ENCODE results near the gene TVP23A.

TVP23A gene

GRCh38 chr16:10828851-10829366, 10.3 kb upstream of the TVP23A start:
- TF ChIP-seq SPI1 (IDR thresholded peaks at IDR 0.05; ENCODE audit: low read depth, low read length), result peak; percentile 67
- no peak for TF ChIP-seq TAF1 (IDR thresholded peaks at IDR 0.05; ENCODE audit: low read depth, low read length)
- FAIRE-seq (no peak), DNase-seq (ENCODE audit: insufficient read length, low spot score) (no peak)

- no peak for DNase-seq (ENCODE audit: insufficient read length, low spot score)
Measured at GRCh38 chr16:10827691-10828341, 9.2 kb upstream of the TVP23A start.

DNA sequence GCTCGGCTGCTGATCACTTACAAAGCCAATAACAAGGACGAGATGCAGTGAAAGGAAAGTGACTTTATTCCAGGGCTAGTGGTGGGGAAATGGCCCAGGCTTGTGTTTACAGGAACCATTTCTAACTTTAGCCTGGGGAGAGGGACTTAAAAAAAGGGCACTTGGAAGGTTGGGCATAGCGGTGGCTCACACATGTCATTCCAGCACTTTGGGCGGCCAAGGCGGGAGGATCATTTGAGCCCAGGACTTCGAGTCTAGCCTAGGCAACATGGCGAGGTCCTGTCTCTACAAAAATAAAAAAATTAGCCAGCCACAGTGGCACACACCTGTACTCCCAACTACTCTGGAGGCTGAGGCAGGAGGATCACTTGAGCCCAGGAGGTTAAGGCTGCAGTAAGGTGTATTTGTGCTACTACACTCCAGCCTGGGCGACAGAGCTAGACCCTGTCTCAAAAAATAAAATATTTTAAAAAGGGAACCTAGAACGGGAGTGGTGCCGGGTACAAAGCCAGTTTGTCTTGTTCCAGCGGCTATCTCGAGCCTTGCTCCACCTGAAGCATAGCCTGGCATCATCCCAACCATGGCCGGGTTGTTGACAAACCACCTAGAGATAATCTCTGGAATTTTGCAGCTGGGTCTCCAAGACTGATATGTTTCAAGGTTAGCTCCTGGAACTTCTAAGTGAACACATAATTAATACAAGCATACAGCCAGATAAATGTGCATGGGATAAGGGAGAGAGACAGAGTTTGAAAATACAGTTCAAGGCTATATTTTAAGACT, 5.7 kb upstream of the TVP23A start:
- DNase-seq (ENCODE audit: insufficient read length, low spot score), result no peak
- TF ChIP-seq PAX5 (IDR thresholded peaks at IDR 0.05; ENCODE audit: insufficient read depth, low read length, severe bottlenecking) (no peak), POU2F2 (IDR thresholded peaks at IDR 0.05; ENCODE audit: low read depth, low read length) (no peak), POLR2AphosphoS5 (IDR thresholded peaks at IDR 0.05; ENCODE audit: low read depth, low read length) (no peak), POLR2A (IDR thresholded peaks at IDR 0.05; ENCODE audit: low read depth, low read length) (no peak), SPI1 (IDR thresholded peaks at IDR 0.05; ENCODE audit: low read depth, low read length) (no peak), TAF1 (IDR thresholded peaks at IDR 0.05; ENCODE audit: low read depth, low read length) (no peak)
- no peak for FAIRE-seq

More at GRCh38 chr16:10827691-10828341, 9.2 kb upstream of the TVP23A start:
- no peak for FAIRE-seq
- no peak for TF ChIP-seq POU2F2 (IDR thresholded peaks at IDR 0.05; ENCODE audit: low read depth, low read length)
- TF ChIP-seq TAF1 (IDR thresholded peaks at IDR 0.05; ENCODE audit: low read depth, low read length), result no peak
- no peak for TF ChIP-seq SPI1 (IDR thresholded peaks at IDR 0.05; ENCODE audit: low read depth, low read length)
- TF ChIP-seq PAX5 (IDR thresholded peaks at IDR 0.05; ENCODE audit: insufficient read depth, low read length, severe bottlenecking), result no peak
- TF ChIP-seq POLR2AphosphoS5 (IDR thresholded peaks at IDR 0.05; ENCODE audit: low read depth, low read length), result no peak
- TF ChIP-seq POLR2A (IDR thresholded peaks at IDR 0.05; ENCODE audit: low read depth, low read length), result no peak

DNA sequence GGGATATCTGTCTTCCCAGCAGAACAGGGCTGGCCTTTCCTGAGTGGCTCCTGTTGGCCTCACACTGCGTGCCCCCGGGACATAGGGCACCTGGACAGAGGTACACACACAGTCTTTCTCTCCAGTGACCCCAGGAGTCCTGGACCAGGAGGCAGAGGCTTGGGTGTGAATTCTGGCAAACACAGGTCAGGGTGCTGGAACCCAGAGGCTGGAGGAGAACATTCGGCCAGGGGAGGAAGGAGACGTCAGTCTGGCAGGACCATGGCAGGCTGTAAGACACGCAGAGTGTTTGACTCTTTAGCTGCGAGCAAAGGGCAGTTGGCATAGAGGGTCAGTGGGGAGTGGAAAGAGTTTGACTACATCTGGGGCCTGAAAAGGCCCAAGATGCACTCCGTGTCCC, 4.1 kb upstream of the TVP23A start:
- DNase-seq (ENCODE audit: insufficient read length, low spot score), result no peak
- no peak for FAIRE-seq
- TF ChIP-seq TAF1 (IDR thresholded peaks at IDR 0.05; ENCODE audit: low read depth, low read length), result no peak
- no peak for TF ChIP-seq POLR2AphosphoS5 (IDR thresholded peaks at IDR 0.05; ENCODE audit: low read depth, low read length)
- no peak for TF ChIP-seq POU2F2 (IDR thresholded peaks at IDR 0.05; ENCODE audit: low read depth, low read length)
- TF ChIP-seq POLR2A (IDR thresholded peaks at IDR 0.05; ENCODE audit: low read depth, low read length), result no peak
- no peak for TF ChIP-seq PAX5 (IDR thresholded peaks at IDR 0.05; ENCODE audit: insufficient read depth, low read length, severe bottlenecking)
- TF ChIP-seq SPI1 (IDR thresholded peaks at IDR 0.05; ENCODE audit: low read depth, low read length), result no peak

GRCh38 chr16:10820546-10820945, 2.0 kb upstream of the TVP23A start:
- TF ChIP-seq POU2F2 (IDR thresholded peaks at IDR 0.05; ENCODE audit: low read depth, low read length), result no peak
- no peak for TF ChIP-seq SPI1 (IDR thresholded peaks at IDR 0.05; ENCODE audit: low read depth, low read length)
- TF ChIP-seq PAX5 (IDR thresholded peaks at IDR 0.05; ENCODE audit: insufficient read depth, low read length, severe bottlenecking), result no peak
- TF ChIP-seq POLR2A (IDR thresholded peaks at IDR 0.05; ENCODE audit: low read depth, low read length), result no peak
- TF ChIP-seq TAF1 (IDR thresholded peaks at IDR 0.05; ENCODE audit: low read depth, low read length), result no peak
- TF ChIP-seq POLR2AphosphoS5 (IDR thresholded peaks at IDR 0.05; ENCODE audit: low read depth, low read length), result no peak
- DNase-seq (ENCODE audit: insufficient read length, low spot score), result no peak
- no peak for FAIRE-seq

DNA sequence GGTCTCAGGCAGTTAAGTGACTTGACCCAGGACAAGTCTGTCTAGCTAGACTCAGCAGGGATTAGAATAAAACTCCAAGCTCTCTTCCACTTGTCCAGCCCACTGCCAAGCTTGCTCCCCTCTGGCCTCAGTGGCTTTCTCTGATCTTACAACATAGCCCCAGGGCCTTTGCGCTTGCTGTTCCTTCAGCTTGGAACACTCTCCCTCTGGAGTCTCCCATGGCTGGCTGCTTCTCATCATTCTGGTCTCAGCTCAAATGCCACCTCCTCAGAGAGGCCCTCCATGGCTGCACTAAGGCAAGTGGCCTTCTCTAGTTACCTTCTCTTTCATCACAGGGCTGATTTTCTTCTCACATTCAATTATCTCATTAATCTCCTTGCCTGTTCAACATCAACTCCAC, 1.1 kb downstream of the TVP23A start:
- FAIRE-seq (no peak), DNase-seq (ENCODE audit: insufficient read length, low spot score) (no peak)
- TF ChIP-seq TAF1 (IDR thresholded peaks at IDR 0.05; ENCODE audit: low read depth, low read length), result no peak
- TF ChIP-seq PAX5 (IDR thresholded peaks at IDR 0.05; ENCODE audit: insufficient read depth, low read length, severe bottlenecking), result no peak
- TF ChIP-seq POLR2AphosphoS5 (IDR thresholded peaks at IDR 0.05; ENCODE audit: low read depth, low read length), result no peak
- no peak for TF ChIP-seq SPI1 (IDR thresholded peaks at IDR 0.05; ENCODE audit: low read depth, low read length)
- no peak for TF ChIP-seq POLR2A (IDR thresholded peaks at IDR 0.05; ENCODE audit: low read depth, low read length)
- no peak for TF ChIP-seq POU2F2 (IDR thresholded peaks at IDR 0.05; ENCODE audit: low read depth, low read length)

DNA sequence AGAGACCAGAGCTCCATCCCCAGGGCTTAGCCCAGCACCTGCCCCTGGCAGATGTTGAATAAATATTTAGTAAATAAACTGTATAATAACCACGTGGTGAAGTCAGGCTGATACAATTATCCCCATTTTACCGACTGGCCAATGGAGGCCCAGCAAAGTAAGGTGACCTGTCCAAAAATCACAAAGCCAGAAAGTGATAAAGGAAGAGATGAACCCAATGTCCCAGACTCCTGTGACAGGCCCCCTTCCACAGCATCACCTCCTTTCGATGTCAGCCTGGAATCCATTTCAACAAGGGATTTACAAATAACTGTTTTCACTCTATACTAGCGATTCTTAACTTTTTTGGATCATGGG, 5.5 kb downstream of the TVP23A start:
- no peak for TF ChIP-seq TAF1 (IDR thresholded peaks at IDR 0.05; ENCODE audit: low read depth, low read length)
- TF ChIP-seq POLR2AphosphoS5 (IDR thresholded peaks at IDR 0.05; ENCODE audit: low read depth, low read length), result no peak
- no peak for TF ChIP-seq PAX5 (IDR thresholded peaks at IDR 0.05; ENCODE audit: insufficient read depth, low read length, severe bottlenecking)
- no peak for TF ChIP-seq POU2F2 (IDR thresholded peaks at IDR 0.05; ENCODE audit: low read depth, low read length)
- FAIRE-seq, result no peak
- DNase-seq (ENCODE audit: insufficient read length, low spot score), result no peak

- FAIRE-seq (peak; percentile 92), DNase-seq (ENCODE audit: insufficient read length, low spot score) (no peak)
- no peak for TF ChIP-seq PAX5 (IDR thresholded peaks at IDR 0.05; ENCODE audit: insufficient read depth, low read length, severe bottlenecking)
- no peak for TF ChIP-seq POLR2A (IDR thresholded peaks at IDR 0.05; ENCODE audit: low read depth, low read length)
- no peak for TF ChIP-seq SPI1 (IDR thresholded peaks at IDR 0.05; ENCODE audit: low read depth, low read length)
- no peak for TF ChIP-seq TAF1 (IDR thresholded peaks at IDR 0.05; ENCODE audit: low read depth, low read length)
- TF ChIP-seq POLR2AphosphoS5 (IDR thresholded peaks at IDR 0.05; ENCODE audit: low read depth, low read length), result no peak
- TF ChIP-seq POU2F2 (IDR thresholded peaks at IDR 0.05; ENCODE audit: low read depth, low read length), result peak; percentile 73; the same call in 1 of the 2 replicates
Measured at GRCh38 chr16:10812312-10813098, 6.1 kb downstream of the TVP23A start.

GRCh38 chr16:10809706-10810105, 8.9 kb downstream of the TVP23A start:
- FAIRE-seq, result peak; percentile 75
- TF ChIP-seq TAF1 (IDR thresholded peaks at IDR 0.05; ENCODE audit: low read depth, low read length) (no peak), POU2F2 (IDR thresholded peaks at IDR 0.05; ENCODE audit: low read depth, low read length) (no peak), SPI1 (IDR thresholded peaks at IDR 0.05; ENCODE audit: low read depth, low read length) (no peak), POLR2A (IDR thresholded peaks at IDR 0.05; ENCODE audit: low read depth, low read length) (no peak), PAX5 (IDR thresholded peaks at IDR 0.05; ENCODE audit: insufficient read depth, low read length, severe bottlenecking) (no peak), POLR2AphosphoS5 (IDR thresholded peaks at IDR 0.05; ENCODE audit: low read depth, low read length) (no peak)
- DNase-seq (ENCODE audit: insufficient read length, low spot score), result no peak
